GM12878 (cell line): ENCODE data around the gene DNAH11. TPM values are rescaled to one million over a fixed set of nuclear protein-coding genes. Genes with fewer than 3 reads are reported as not detected.

Experiments
- ATAC-seq: fragments of 200-7000 bp; cut with Tn5 transposase; 3 replicates; pipeline ENCODE4 v1.9.1; 2020; ENCODE audit warnings: mild to moderate bottlenecking, moderate library complexity
- BruUV-seq: library from RNA; stranded (reverse); fragments of 400-500 nt; replicated peaks from 2 replicates; lab custom pipeline; 2021; lab: Mats Ljungman, UMichigan
- CTCF ChIA-PET: fragments of 300-600 bp; sonication (Branson Sonifier 250); formaldehyde crosslinking; extraction: SDS; loops from one replicate; lab custom pipeline; 2021; ENCODE audit warnings: inconsistent platforms; lab: Yijun Ruan, JAX
- POLR2A ChIA-PET: fragments of 350-600 bp; formaldehyde crosslinking; extraction: SDS; loops from one replicate; lab custom pipeline; 2021; ENCODE audit warnings: inconsistent platforms; lab: Charles Lee
- RAD21 ChIA-PET: fragments of 300-600 bp; sonication (Branson Sonifier 250); formaldehyde crosslinking; loops from one replicate; lab custom pipeline; 2023; ENCODE audit warnings: antibody characterized with exemption; ENCODE audit not compliant: unreplicated experiment; lab: Charles Lee
- SMC1A ChIA-PET: fragments of 300-600 bp; sonication (Branson Sonifier 250); formaldehyde crosslinking; loops from one replicate; lab custom pipeline; 2023; ENCODE audit not compliant: unreplicated experiment, uncharacterized antibody; lab: Charles Lee
- DNase-seq: peaks from one replicate; pipeline ENCODE4 v3.0.0-alpha.2; 2011; ENCODE audit warnings: low read depth, low spot score
- FAIRE-seq: peaks from 3 replicates; lab custom pipeline; 2011; peaks lifted over from hg19 to GRCh38; lab: Jason Lieb, UNC
- H2AFZ ChIP-seq: 2 replicates; pipeline ENCODE4 v1.6.0; 2011; ENCODE audit warnings: low read depth, low read length, control low read depth; ENCODE audit not compliant: control insufficient read depth
- H3K27ac ChIP-seq: 2 replicates; pipeline ENCODE4 v1.5.1; 2011; ENCODE audit warnings: control low read depth; ENCODE audit not compliant: control insufficient read depth, insufficient read depth
- H3K27me3 ChIP-seq, 2 experiments: replicated peaks in 1 of 2; 2 replicates each; pipeline versions ENCODE4 v1.6.0 to v1.6.1; 2011; ENCODE audit warnings: low read length in 1 of 2; ENCODE audit not compliant: control insufficient read depth in 2 of 2, insufficient read depth in 2 of 2
- H3K36me3 ChIP-seq, 2 experiments: 2 replicates each; pipeline ENCODE4 v1.5.1; 2011; ENCODE audit warnings: low read length in 1 of 2; ENCODE audit not compliant: control insufficient read depth in 2 of 2, insufficient read depth in 2 of 2
- H3K4me1 ChIP-seq: 2 replicates; pipeline ENCODE4 v1.6.1; 2011; ENCODE audit warnings: mild to moderate bottlenecking, low read length, moderate library complexity, mixed read lengths; ENCODE audit not compliant: control insufficient read depth, insufficient read depth
- H3K4me2 ChIP-seq: 2 replicates; pipeline ENCODE4 v1.6.0; 2011; ENCODE audit warnings: control low read depth; ENCODE audit not compliant: control insufficient read depth, insufficient read depth
- H3K4me3 ChIP-seq: fragments of 200-600 bp; sonication (generic); 2 replicates; pipeline ENCODE4 v1.5.1; 2016
- H3K79me2 ChIP-seq: 2 replicates; pipeline ENCODE4 v1.6.0; 2011; ENCODE audit warnings: low read length; ENCODE audit not compliant: control insufficient read depth, insufficient read depth
- H3K9ac ChIP-seq: 2 replicates; pipeline ENCODE4 v1.8.0; 2011; ENCODE audit warnings: low read length, control low read depth, mixed read lengths; ENCODE audit not compliant: control insufficient read depth, insufficient read depth
- H3K9me3 ChIP-seq: replicated peaks from 3 replicates; pipeline ENCODE4 v1.5.1; 2011; ENCODE audit warnings: mild to moderate bottlenecking, low read length; ENCODE audit not compliant: control insufficient read depth, insufficient read depth
- H4K20me1 ChIP-seq: 2 replicates; pipeline ENCODE4 v1.6.0; 2011; ENCODE audit not compliant: control insufficient read depth, insufficient read depth
- BCL11A ChIP-seq: IDR thresholded peaks from 2 replicates; pipeline ENCODE4 v1.6.1; 2011; ENCODE audit warnings: low read depth, low read length
- CREM ChIP-seq: IDR thresholded peaks from 2 replicates; pipeline ENCODE4 v1.6.1; 2014; ENCODE audit warnings: antibody characterized with exemption, low read depth
- PML ChIP-seq: IDR thresholded peaks from 2 replicates; pipeline ENCODE4 v1.6.1; 2012; ENCODE audit warnings: low read length, inconsistent platforms
- POLR2A ChIP-seq: IDR thresholded peaks from 2 replicates; pipeline ENCODE4 v1.6.1; 2011; ENCODE audit warnings: low read depth, mild to moderate bottlenecking, low read length
- RCOR1 ChIP-seq: conservative IDR thresholded peaks from 2 replicates; pipeline ENCODE4 v1.6.1; 2012; ENCODE audit warnings: low read depth, low read length, improper control_type of control experiment
- RFX5 ChIP-seq: IDR thresholded peaks from 2 replicates; pipeline ENCODE4 v1.6.1; 2011; ENCODE audit warnings: low read depth, low read length, improper control_type of control experiment
- SMARCA5 ChIP-seq: fragments of 450-650 bp; IDR thresholded peaks from 2 replicates; pipeline ENCODE4 v1.6.1; 2017; ENCODE audit warnings: mild to moderate bottlenecking
- STAT1 ChIP-seq: fragments of 450-650 bp; conservative IDR thresholded peaks from 2 replicates; pipeline ENCODE4 v1.6.1; 2014; ENCODE audit warnings: antibody characterized with exemption, mild to moderate bottlenecking
- TCF7 ChIP-seq: IDR thresholded peaks from 2 replicates; pipeline ENCODE4 v1.6.1; 2014; ENCODE audit warnings: antibody characterized with exemption, borderline replicate concordance
- WRNIP1 ChIP-seq: IDR thresholded peaks from 2 replicates; pipeline ENCODE4 v1.6.1; 2011; ENCODE audit warnings: low read depth, low read length, improper control_type of control experiment, borderline replicate concordance
- WGBS: methylation state at CpG from one replicate; pipeline ENCODE4 v1.1.6; 2016; ENCODE audit warnings: low lambda C conversion rate; ENCODE audit not compliant: insufficient replicate concordance, insufficient coverage; ENCODE audit errors: missing lambda C conversion rate; 5-methylcytosine and 5-hydroxymethylcytosine counted together
- in situ Hi-C: fragments of 300-500 bp; cut with MboI; formaldehyde crosslinking; loops from 9 replicates; pipeline ENCODE4 v1.14.3; 2018; ENCODE audit warnings: mixed read lengths
- intact Hi-C: fragments of 100-400 bp; cut with micrococcal nuclease; formaldehyde crosslinking; loops from one replicate; pipeline ENCODE4 v1.14.2; 2022; ENCODE audit not compliant: unreplicated experiment
- polyA plus RNA-seq, 11 experiments: library from polyadenylated mRNA; depleted of rRNA in 4 of 11; unstranded in 6 of 11; stranded (reverse) in 5 of 11; fragments of >200 nt; fragmentation: Nextera tagmentation in 4 of 11; fragmentation: Illumina TruSeq in 1 of 11; extraction: Ambion mirVana in 4 of 11; extraction: Trizol in 1 of 11; gene quantifications; 1 replicate in 1 of 11; 2 replicates in 10 of 11; pipeline versions ENCODE4 v1.2.1 to v1.2.3, GENCODE V29; 2011 to 2016; ENCODE audit warnings: inconsistent platforms in 2 of 11, missing spikeins in 2 of 11, low read depth in 1 of 11
- total RNA-seq, 4 experiments: library from RNA; depleted of rRNA in 3 of 4; stranded (reverse); fragments of >200 nt in 3 of 4; fragmentation: Illumina TruSeq in 1 of 4; extraction: Trizol in 1 of 4; gene quantifications; 2 replicates each; pipeline versions ENCODE4 v1.2.1 to v1.2.3, GENCODE V29; 2013 to 2021
- TF ChIP-seq, protein P1 (sequence below): IDR thresholded peaks from 2 replicates; pipeline ENCODE4 v1.6.1; 2012; ENCODE audit warnings: mild to moderate bottlenecking, low read depth, low read length
- TF ChIP-seq, protein P2 (sequence below): fragments of 450-650 bp; IDR thresholded peaks from 2 replicates; pipeline ENCODE4 v1.6.1; 2016; ENCODE audit warnings: mild to moderate bottlenecking
- TF ChIP-seq, protein P3 (sequence below): fragments of 450-650 bp; IDR thresholded peaks from 2 replicates; pipeline ENCODE4 v1.6.1; 2016; ENCODE audit warnings: mild to moderate bottlenecking, moderate library complexity, borderline replicate concordance
- TF ChIP-seq, protein P4 (sequence below): fragments of 150-350 bp; IDR thresholded peaks from 2 replicates; pipeline ENCODE4 v1.6.1; 2014; ENCODE audit warnings: mild to moderate bottlenecking, low read depth, low read length

DNAH11 gene
- total and polyA plus RNA-seq, 10 of the 15 experiments (the other 5 are each of a cell fraction or from before 2014, with no cell fraction given): 0.03 to 0.56 (median 0.10) TPM

DNA sequence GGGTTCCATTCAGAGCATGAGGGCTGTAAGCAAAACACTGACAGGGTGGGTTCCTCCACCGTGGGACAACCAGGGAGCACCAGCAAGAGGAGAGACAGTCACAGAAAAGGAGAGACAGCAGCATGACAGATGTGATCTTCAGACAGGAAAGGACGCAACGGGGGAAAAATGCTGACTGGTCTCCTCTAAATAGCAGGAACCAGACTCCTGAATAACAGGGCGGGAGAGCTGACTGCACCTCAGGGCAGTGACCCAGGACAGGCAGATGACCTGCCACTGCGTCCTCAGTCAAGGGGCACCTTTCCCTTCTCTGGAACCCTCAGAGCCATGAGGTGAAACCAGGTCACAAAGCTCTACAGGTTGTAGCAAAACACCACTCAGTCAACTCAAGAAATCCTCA lies 365.9 kb downstream of the DNAH11 start (continued):
- TF ChIP-seq, protein P1, sequence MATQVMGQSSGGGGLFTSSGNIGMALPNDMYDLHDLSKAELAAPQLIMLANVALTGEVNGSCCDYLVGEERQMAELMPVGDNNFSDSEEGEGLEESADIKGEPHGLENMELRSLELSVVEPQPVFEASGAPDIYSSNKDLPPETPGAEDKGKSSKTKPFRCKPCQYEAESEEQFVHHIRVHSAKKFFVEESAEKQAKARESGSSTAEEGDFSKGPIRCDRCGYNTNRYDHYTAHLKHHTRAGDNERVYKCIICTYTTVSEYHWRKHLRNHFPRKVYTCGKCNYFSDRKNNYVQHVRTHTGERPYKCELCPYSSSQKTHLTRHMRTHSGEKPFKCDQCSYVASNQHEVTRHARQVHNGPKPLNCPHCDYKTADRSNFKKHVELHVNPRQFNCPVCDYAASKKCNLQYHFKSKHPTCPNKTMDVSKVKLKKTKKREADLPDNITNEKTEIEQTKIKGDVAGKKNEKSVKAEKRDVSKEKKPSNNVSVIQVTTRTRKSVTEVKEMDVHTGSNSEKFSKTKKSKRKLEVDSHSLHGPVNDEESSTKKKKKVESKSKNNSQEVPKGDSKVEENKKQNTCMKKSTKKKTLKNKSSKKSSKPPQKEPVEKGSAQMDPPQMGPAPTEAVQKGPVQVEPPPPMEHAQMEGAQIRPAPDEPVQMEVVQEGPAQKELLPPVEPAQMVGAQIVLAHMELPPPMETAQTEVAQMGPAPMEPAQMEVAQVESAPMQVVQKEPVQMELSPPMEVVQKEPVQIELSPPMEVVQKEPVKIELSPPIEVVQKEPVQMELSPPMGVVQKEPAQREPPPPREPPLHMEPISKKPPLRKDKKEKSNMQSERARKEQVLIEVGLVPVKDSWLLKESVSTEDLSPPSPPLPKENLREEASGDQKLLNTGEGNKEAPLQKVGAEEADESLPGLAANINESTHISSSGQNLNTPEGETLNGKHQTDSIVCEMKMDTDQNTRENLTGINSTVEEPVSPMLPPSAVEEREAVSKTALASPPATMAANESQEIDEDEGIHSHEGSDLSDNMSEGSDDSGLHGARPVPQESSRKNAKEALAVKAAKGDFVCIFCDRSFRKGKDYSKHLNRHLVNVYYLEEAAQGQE: no peak
- no peak for TF ChIP-seq STAT1
- no peak for TF ChIP-seq BCL11A
- no peak for TF ChIP-seq RFX5
- TF ChIP-seq WRNIP1: no peak
- TF ChIP-seq, protein P2, sequence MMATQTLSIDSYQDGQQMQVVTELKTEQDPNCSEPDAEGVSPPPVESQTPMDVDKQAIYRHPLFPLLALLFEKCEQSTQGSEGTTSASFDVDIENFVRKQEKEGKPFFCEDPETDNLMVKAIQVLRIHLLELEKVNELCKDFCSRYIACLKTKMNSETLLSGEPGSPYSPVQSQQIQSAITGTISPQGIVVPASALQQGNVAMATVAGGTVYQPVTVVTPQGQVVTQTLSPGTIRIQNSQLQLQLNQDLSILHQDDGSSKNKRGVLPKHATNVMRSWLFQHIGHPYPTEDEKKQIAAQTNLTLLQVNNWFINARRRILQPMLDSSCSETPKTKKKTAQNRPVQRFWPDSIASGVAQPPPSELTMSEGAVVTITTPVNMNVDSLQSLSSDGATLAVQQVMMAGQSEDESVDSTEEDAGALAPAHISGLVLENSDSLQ: no peak
- TF ChIP-seq CREM: no peak

DNA sequence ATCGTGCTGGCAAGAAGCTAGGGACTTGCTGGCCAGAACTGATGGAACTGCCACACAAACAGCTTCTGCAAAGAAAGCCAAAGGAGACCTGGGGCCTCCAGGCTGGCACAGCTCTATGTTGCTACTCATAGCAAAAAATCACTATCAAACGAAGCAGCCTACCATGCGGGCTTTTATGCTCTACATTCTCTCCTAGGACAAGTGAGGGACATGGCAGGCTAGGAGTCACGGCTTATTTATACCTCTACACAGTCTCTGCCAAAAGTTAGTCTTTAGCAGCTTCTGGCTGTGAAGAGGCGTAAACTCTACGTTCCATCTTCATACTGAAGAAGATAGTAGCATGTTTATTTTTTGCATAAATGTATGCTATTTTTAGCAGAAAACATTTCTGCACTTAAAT lies 367.4 kb downstream of the DNAH11 start:
- in situ Hi-C loops (no loop called here), intact Hi-C loops (no loop called here)
- DNase-seq (no peak), ATAC-seq (no peak), FAIRE-seq (no peak)
- no peak overlapping the region for H3K27ac ChIP-seq
- peaks cover 13 to 32% of the 10 kb centered on the region in 2 experiments for H3K36me3 ChIP-seq
- 85% methylated on average over 6 of the region's 6 CpGs for WGBS
- RAD21 ChIA-PET: no interaction called here
- no peaks in the 10 kb centered on the region; the same call in 2 of the 3 replicates for H3K9me3 ChIP-seq
- H3K79me2 ChIP-seq: no peaks in the 10 kb centered on the region
- H3K9ac ChIP-seq: no peak overlapping the region
- CTCF ChIA-PET: interaction anchor here (2.2 kb wide), 1 partner anchor 35 kb away, joined by 4 read pairs; the partner anchor contains the start of gene CDCA7L
- H3K4me2 ChIP-seq: no peak overlapping the region
- SMC1A ChIA-PET: no interaction called here
- no peaks in the 10 kb centered on the region for H3K27me3 ChIP-seq
- POLR2A ChIA-PET: no interaction called here
- H3K4me3 ChIP-seq: no peak overlapping the region
- H2AFZ ChIP-seq: no peak overlapping the region
- no peaks in the 10 kb centered on the region for H4K20me1 ChIP-seq
- no TSS peak for BruUV-seq
- no peaks in the 10 kb centered on the region for H3K4me1 ChIP-seq
- no peak for TF ChIP-seq TCF7
- TF ChIP-seq PML: no peak
- TF ChIP-seq, protein P3, sequence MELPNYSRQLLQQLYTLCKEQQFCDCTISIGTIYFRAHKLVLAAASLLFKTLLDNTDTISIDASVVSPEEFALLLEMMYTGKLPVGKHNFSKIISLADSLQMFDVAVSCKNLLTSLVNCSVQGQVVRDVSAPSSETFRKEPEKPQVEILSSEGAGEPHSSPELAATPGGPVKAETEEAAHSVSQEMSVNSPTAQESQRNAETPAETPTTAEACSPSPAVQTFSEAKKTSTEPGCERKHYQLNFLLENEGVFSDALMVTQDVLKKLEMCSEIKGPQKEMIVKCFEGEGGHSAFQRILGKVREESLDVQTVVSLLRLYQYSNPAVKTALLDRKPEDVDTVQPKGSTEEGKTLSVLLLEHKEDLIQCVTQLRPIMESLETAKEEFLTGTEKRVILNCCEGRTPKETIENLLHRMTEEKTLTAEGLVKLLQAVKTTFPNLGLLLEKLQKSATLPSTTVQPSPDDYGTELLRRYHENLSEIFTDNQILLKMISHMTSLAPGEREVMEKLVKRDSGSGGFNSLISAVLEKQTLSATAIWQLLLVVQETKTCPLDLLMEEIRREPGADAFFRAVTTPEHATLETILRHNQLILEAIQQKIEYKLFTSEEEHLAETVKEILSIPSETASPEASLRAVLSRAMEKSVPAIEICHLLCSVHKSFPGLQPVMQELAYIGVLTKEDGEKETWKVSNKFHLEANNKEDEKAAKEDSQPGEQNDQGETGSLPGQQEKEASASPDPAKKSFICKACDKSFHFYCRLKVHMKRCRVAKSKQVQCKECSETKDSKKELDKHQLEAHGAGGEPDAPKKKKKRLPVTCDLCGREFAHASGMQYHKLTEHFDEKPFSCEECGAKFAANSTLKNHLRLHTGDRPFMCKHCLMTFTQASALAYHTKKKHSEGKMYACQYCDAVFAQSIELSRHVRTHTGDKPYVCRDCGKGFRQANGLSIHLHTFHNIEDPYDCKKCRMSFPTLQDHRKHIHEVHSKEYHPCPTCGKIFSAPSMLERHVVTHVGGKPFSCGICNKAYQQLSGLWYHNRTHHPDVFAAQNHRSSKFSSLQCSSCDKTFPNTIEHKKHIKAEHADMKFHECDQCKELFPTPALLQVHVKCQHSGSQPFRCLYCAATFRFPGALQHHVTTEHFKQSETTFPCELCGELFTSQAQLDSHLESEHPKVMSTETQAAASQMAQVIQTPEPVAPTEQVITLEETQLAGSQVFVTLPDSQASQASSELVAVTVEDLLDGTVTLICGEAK: no peak
- TF ChIP-seq, protein P4, sequence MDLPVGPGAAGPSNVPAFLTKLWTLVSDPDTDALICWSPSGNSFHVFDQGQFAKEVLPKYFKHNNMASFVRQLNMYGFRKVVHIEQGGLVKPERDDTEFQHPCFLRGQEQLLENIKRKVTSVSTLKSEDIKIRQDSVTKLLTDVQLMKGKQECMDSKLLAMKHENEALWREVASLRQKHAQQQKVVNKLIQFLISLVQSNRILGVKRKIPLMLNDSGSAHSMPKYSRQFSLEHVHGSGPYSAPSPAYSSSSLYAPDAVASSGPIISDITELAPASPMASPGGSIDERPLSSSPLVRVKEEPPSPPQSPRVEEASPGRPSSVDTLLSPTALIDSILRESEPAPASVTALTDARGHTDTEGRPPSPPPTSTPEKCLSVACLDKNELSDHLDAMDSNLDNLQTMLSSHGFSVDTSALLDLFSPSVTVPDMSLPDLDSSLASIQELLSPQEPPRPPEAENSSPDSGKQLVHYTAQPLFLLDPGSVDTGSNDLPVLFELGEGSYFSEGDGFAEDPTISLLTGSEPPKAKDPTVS: no peak
- TF ChIP-seq RCOR1: no peak
- TF ChIP-seq POLR2A: no peak
- no peak for TF ChIP-seq SMARCA5
